Bladder microvascular endothelial cell (primary cell): ENCODE measurements around the gene OR5B2. TPM values are rescaled to one million over a fixed set of nuclear protein-coding genes. Genes with fewer than 3 reads are reported as not detected.

Source experiments
- total RNA-seq: library from RNA; depleted of rRNA; stranded (reverse); fragments of >200 nt; gene quantifications from 2 replicates; pipeline ENCODE4 v1.2.3, GENCODE V29; 2014

OR5B2 gene
- not detected in 2 replicates for total RNA-seq

DNA sequence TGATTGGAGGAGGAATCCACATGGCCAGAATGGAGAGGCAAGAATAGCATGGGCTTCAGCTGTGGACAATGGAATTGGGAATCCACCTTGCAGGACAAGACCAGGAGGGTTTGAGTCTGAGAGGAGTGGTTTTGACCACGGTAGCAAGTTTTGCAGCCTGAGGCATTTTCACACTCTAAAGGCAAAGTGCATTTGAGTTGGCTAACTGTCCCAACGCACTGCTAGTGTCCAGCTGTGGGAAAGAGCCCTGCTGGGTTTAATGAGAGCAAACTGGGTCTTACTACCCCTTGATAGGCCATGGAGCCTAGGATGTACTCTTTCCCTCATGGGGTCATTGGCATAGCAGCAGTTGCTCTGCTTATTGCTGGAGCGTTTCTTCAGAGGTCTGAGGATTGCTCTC is at the start of gene OR5B2:
Gene OR5B2 (minus strand): TSS at position 101 of the 400 bp plus-strand sequence. CDS start 4,860 bp downstream, outside the sequence.

DNA sequence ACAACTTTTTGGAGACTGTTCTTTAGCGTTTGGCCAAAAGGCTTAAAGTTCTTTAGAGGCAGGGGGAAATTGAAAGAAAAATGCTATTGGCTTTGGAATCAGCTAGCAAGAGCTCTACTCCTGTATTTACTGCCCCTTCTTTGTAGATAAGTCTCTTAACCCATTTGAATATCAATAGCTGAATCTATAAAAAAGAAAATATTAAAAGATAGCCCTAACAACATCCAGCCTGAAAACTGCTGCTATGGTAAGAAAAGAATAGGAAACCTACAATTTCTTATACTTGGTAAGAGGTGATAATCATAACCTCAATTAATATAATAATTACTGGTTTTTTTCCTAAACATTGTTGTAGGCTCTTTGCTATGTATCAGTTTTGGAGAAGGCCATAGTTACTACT is 14.2 kb upstream of the OR5B2 start, which contains the start of gene OR5B12:
Gene OR5B12 (minus strand): TSS at position 101 of the 400 bp plus-strand sequence. CDS start 2,085 bp downstream, outside the sequence.

GRCh38 chr11:58406774-58407173 is 21.1 kb downstream of the OR5B2 start, which contains the start of gene OR5B3:
TSS of gene OR5B3 (minus strand) at chr11:58406874. CDS start at chr11:58403409, 3,465 bp downstream.

Other genes with a start within 250 kb of the OR5B2 start
- not detected in 2 replicates for gene OR9Q2, start 239.1 kb downstream of the OR5B2 start, total RNA-seq
- not detected in 2 replicates for gene OR1S2, start 224.0 kb downstream of the OR5B2 start, total RNA-seq
- not detected in 2 replicates for gene OR1S1, start 215.4 kb downstream of the OR5B2 start, total RNA-seq
- gene OR10Q1, start 199.2 kb downstream of the OR5B2 start, total RNA-seq, result not detected in 2 replicates
- under 0.01 TPM in 1 of 2 replicates, not detected in the other for gene OR10W1, start 159.9 kb downstream of the OR5B2 start, total RNA-seq
- gene OR5B17, start 69.1 kb downstream of the OR5B2 start, total RNA-seq, result not detected in 2 replicates
- not detected in 2 replicates for gene OR5B3, start 21.2 kb downstream of the OR5B2 start, total RNA-seq
- not detected in 2 replicates for gene OR5B12, start 14.1 kb upstream of the OR5B2 start, total RNA-seq
- gene OR5B21, start 80.0 kb upstream of the OR5B2 start, total RNA-seq, result not detected in 2 replicates
- gene LPXN, start 147.7 kb upstream of the OR5B2 start, total RNA-seq, result 1.9 and 3.7 TPM in 2 replicates
- 29.6 and 45.2 TPM in 2 replicates for gene ZFP91, start 150.9 kb upstream of the OR5B2 start, total RNA-seq
- gene CNTF, start 194.5 kb upstream of the OR5B2 start, total RNA-seq, result 0.97 and 2.7 TPM in 2 replicates